NK-92 (cell line): ENCODE data around the gene GPR21.

Experiments used
- DNase-seq: peaks from one replicate; lab custom pipeline; 2025; ENCODE audit not compliant: unreplicated experiment; lab: John Stamatoyannopoulos, UW

GPR21 gene

GRCh38 chr9:123063177-123063598, 29.7 kb downstream of the GPR21 start:
- DNase-seq, result no peak

- DNase-seq, result no peak
Observed at GRCh38 chr9:123063896-123064295, 30.4 kb downstream of the GPR21 start.

GRCh38 chr9:123064716-123065115, 31.2 kb downstream of the GPR21 start:
- DNase-seq, result no peak

GRCh38 chr9:123065196-123065595, 31.7 kb downstream of the GPR21 start:
- DNase-seq, result no peak

GRCh38 chr9:123067136-123067535, 33.7 kb downstream of the GPR21 start:
- DNase-seq, result no peak

GRCh38 chr9:123069010-123069481, 35.6 kb downstream of the GPR21 start:
- DNase-seq, result no peak

GRCh38 chr9:123070198-123070597, 36.7 kb downstream of the GPR21 start:
- DNase-seq, result no peak

- no peak for DNase-seq
Observed at GRCh38 chr9:123072407-123072995, 39.0 kb downstream of the GPR21 start.

- DNase-seq, result no peak
Observed at GRCh38 chr9:123073441-123073840, 40.0 kb downstream of the GPR21 start.

- DNase-seq, result no peak
Observed at GRCh38 chr9:123073991-123074422, 40.5 kb downstream of the GPR21 start.

- DNase-seq, result no peak
Observed at GRCh38 chr9:123074628-123075027, 41.2 kb downstream of the GPR21 start.

GRCh38 chr9:123080444-123080843, 47.0 kb downstream of the GPR21 start:
- no peak for DNase-seq

GRCh38 chr9:123081824-123082223, 48.4 kb downstream of the GPR21 start:
- DNase-seq, result no peak

- DNase-seq, result no peak
Observed at GRCh38 chr9:123083680-123084079, 50.2 kb downstream of the GPR21 start.

GRCh38 chr9:123084256-123084655, 50.8 kb downstream of the GPR21 start:
- no peak for DNase-seq
